Astrocyte of the spinal cord (primary cell): ENCODE measurements around the gene DDR1.
"Not testable (repeated sequence)": the region's sequence is repeated elsewhere in the genome, so short reads cannot be mapped to it uniquely, and the experiment has no call there.

Experiments
- DNase-seq: peaks from one replicate; pipeline ENCODE4 v3.0.0; 2011; ENCODE audit warnings: low read depth, low spot score
- H3K4me3 ChIP-seq: 2 replicates; pipeline ENCODE4 v1.5.1; 2011; ENCODE audit warnings: low read depth, mild to moderate bottlenecking, low read length, moderate library complexity
- in situ Hi-C: cut with HindIII; loops from 2 replicates; pipeline ENCODE4 v1.10.0; 2017; ENCODE audit warnings: low sequenced_read_pairs
- TF ChIP-seq, protein P1 (sequence below): IDR thresholded peaks from 2 replicates; pipeline ENCODE4 v1.5.1; 2012; ENCODE audit warnings: low read depth, mild to moderate bottlenecking, low read length, inconsistent platforms

The DDR1 gene

DNA sequence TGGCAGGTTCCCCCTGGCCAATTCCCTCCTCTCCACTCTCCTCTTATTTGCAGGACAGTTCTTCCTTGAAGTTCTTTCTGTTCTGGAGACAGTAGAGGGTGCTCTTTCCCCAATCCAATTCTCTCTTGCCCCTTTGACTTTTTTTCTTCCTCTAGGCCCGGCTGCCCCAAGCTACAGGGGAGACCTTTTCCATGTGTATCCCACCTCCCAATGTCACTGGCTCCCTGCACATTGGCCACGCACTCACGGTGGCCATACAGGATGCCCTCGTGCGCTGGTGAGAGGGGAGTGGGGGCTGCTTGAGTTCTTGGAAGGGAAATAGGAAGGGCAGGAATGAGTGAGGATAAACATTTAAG is 31.2 kb downstream of the DDR1 start:
- TF ChIP-seq, protein P1, sequence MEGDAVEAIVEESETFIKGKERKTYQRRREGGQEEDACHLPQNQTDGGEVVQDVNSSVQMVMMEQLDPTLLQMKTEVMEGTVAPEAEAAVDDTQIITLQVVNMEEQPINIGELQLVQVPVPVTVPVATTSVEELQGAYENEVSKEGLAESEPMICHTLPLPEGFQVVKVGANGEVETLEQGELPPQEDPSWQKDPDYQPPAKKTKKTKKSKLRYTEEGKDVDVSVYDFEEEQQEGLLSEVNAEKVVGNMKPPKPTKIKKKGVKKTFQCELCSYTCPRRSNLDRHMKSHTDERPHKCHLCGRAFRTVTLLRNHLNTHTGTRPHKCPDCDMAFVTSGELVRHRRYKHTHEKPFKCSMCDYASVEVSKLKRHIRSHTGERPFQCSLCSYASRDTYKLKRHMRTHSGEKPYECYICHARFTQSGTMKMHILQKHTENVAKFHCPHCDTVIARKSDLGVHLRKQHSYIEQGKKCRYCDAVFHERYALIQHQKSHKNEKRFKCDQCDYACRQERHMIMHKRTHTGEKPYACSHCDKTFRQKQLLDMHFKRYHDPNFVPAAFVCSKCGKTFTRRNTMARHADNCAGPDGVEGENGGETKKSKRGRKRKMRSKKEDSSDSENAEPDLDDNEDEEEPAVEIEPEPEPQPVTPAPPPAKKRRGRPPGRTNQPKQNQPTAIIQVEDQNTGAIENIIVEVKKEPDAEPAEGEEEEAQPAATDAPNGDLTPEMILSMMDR: peak; percentile 76
- DNase-seq: peak; percentile 71
- in situ Hi-C loops: no loop called here
- H3K4me3 ChIP-seq: no peak overlapping the region

DNA sequence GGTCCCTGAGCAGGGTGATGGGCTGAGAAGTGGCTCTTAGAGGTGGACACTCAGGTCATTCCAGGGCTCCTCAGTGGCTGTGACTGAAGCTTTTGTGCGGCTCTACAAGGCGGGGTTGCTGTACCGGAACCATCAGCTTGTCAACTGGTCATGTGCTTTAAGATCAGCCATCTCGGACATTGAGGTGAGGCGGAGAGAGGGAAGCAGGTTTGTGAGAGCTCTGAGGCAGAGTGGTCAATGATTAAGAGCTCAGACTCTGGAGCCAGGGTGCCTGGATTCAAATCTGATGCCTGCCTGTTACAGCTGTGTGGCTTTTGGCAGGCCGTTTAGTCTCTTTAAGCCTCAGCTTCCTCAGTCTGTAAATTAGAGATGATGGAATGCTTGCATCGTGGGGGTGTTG is 32.7 kb downstream of the DDR1 start:
- DNase-seq: no peak
- no peak overlapping the region for H3K4me3 ChIP-seq
- TF ChIP-seq, protein P1: no peak
- in situ Hi-C loops: no loop called here

DNA sequence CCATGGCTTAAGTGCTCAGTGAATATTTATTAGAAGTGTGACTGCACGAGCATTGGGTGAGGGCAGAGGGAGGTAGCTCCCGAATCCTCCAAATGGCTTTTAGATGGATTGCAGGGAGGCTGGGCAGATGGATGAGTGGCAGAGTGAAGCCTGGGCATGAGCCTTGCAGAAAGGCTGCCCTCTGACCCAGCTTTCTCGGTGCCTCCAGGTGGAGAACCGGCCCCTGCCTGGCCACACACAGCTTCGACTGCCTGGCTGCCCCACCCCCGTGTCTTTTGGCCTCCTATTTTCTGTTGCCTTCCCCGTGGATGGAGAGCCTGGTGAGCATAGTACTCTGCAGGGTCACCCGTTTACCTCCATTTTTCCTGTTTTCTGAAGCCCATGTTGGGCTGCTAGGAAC is 33.2 kb downstream of the DDR1 start:
- TF ChIP-seq, protein P1: no peak
- in situ Hi-C loops: no loop called here

DNA sequence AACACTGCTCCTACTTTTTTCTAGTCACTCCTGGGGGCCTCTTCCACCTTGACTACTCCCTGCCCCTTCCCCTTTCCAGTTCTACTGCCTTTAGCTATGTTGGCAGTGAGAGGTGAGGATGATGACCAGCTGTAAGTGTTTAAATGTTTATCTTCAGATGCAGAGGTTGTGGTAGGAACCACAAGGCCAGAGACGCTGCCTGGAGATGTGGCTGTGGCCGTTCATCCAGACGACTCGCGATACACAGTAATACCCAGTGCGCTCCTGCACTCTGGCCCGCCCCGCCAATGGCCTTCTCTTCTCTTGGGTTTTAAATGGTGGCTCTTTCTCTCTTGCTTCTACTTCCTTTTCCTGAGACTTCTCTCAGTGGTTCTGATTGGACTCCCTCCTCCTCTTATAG is 34.4 kb downstream of the DDR1 start:
- TF ChIP-seq, protein P1: no peak
- in situ Hi-C loops: no loop called here

More for the DNA sequence above, 33.2 kb downstream of the DDR1 start:
- DNase-seq: no peak
- no peak overlapping the region for H3K4me3 ChIP-seq

DNA sequence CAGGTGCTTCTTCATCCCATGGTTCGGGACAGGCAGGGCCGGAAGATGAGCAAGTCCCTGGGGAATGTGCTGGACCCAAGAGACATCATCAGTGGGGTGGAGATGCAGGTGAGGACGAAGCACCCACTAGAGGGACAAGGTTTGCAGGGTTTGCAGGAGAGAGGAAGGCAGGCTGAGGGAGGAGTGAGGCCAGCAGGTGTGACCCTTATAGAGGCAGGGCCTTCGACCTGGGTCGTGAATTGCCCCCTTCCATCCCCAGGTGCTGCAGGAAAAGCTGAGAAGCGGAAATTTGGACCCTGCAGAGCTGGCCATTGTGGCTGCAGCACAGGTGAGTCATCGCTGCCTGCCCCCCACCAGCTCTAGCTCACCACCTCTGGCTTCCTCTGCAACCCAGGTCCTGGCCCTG is 38.1 kb downstream of the DDR1 start:
- no peak for DNase-seq
- TF ChIP-seq, protein P1: no peak
- no peak overlapping the region for H3K4me3 ChIP-seq
- in situ Hi-C loops: no loop called here

More for the DNA sequence above, 34.4 kb downstream of the DDR1 start:
- no peak overlapping the region for H3K4me3 ChIP-seq
- no peak for DNase-seq

DNA sequence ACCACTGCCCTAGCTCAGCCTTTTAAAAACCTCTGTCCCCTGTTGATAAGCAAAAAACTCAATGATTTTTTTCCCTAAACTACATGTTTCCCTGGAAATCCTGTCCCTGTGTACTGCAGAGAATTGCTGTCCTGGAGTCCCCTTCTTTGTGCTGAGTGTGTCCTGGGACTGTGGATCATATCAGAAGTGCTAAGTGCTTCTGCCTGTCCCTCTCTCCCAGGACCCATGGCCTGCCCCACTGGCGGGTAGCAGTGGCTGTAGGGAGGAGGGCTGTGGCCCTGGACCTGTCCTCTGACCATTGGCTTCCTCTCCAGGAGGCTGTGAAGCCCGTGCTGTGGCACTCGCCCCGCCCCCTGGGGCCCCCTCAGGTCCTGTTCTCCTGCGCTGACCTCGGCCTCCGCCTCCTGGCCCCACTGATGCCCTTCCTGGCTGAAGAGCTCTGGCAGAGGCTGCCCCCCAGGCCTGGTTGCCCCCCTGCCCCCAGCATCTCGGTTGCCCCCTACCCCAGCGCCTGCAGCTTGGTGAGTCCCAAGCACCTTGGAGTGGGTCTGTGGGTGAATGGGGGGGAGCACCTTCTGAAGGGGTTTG is 39.8 kb downstream of the DDR1 start:
- H3K4me3 ChIP-seq, DNase-seq, in situ Hi-C loops: not testable (repeated sequence)

DNA sequence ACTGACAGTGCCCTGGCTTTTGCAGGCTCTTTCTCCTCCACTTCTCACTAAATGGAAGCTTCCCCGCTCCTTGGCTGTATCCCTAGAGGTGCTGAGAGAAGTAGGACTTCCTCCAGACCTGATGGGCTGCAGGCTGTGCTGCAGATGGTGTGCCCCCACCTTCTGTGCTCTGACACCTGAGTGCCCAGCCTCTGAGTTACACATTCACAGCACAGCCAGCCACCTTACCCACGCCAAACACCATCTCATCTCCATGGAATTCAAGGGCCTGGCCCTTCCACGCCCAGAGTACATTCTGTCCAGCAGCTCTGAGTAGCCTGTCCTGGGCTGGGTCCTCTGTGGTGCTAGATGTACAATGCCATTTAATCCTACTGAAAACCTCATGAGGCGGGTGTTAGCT is 42.3 kb downstream of the DDR1 start:
- in situ Hi-C loops: no loop called here

DNA sequence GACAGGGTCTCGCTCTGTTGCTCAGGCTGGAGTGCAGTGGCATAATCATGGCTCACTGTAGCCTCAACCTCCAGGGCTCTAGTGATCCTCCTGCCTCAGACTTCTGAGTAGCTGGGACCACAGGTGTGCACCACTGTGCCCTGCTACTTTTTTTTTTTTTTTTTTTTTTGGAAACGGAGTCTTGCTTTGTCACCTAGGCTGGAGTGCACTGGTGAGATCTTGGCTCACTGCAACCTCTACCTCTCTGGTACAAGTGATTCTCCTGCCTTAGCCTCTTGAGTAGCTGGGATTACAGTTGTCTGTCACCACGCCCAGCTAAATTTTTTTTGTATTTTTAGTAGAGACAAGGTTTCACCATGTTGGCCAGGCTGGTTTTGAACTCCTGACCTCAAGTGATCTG is 42.8 kb downstream of the DDR1 start:
- H3K4me3 ChIP-seq, DNase-seq, in situ Hi-C loops: not testable (repeated sequence)

More for the DNA sequence above, 42.3 kb downstream of the DDR1 start:
- TF ChIP-seq, protein P1: no peak
- no peak overlapping the region for H3K4me3 ChIP-seq
- peak; percentile 40 for DNase-seq
